A673 (cell line): ENCODE data around the gene DOK3. TPM values are rescaled to one million over a fixed set of nuclear protein-coding genes. Genes with fewer than 3 reads are reported as not detected.

Experiments
- BruUV-seq: library from RNA; stranded (reverse); fragments of 400-500 nt; replicated peaks from 2 replicates; lab custom pipeline; 2021; lab: Mats Ljungman, UMichigan
- CTCF ChIA-PET: fragments of 300-600 bp; sonication (Branson Sonifier 250); formaldehyde crosslinking; loops from one replicate; lab custom pipeline; 2022; ENCODE audit warnings: antibody characterized with exemption; lab: Charles Lee
- POLR2A ChIA-PET: fragments of 300-600 bp; sonication (Branson Sonifier 250); formaldehyde crosslinking; loops from one replicate; lab custom pipeline; 2022; ENCODE audit warnings: antibody characterized with exemption; ENCODE audit not compliant: low non-redundant PET; lab: Charles Lee
- DNase-seq: peaks from one replicate; pipeline ENCODE4 v3.0.0-alpha.2; 2015; ENCODE audit warnings: low spot score
- H3K27ac ChIP-seq: fragments of 200-600 bp; sonication (generic); 2 replicates; pipeline ENCODE4 v1.5.1; 2016; ENCODE audit warnings: mixed run types, low read depth, mild to moderate bottlenecking, mixed read lengths, antibody characterized with exemption, low read length; ENCODE audit not compliant: poor library complexity, severe bottlenecking
- H3K27me3 ChIP-seq: fragments of 200-600 bp; sonication (generic); replicated peaks from 2 replicates; pipeline ENCODE4 v1.6.1; 2017; ENCODE audit warnings: mixed run types, low read depth, mild to moderate bottlenecking, mixed read lengths, antibody characterized with exemption, low read length; ENCODE audit not compliant: insufficient read depth, poor library complexity
- H3K36me3 ChIP-seq: fragments of 200-600 bp; sonication (generic); 2 replicates; pipeline ENCODE4 v1.6.1; 2016; ENCODE audit warnings: mixed run types, mild to moderate bottlenecking, mixed read lengths, antibody characterized with exemption, low read length; ENCODE audit not compliant: insufficient read depth, poor library complexity, severe bottlenecking
- H3K4me1 ChIP-seq: fragments of 200-600 bp; sonication (generic); 2 replicates; pipeline ENCODE4 v1.6.1; 2017; ENCODE audit warnings: mixed run types, mild to moderate bottlenecking, mixed read lengths, antibody characterized with exemption, low read length; ENCODE audit not compliant: insufficient read depth, poor library complexity, severe bottlenecking
- H3K4me3 ChIP-seq: fragments of 200-600 bp; sonication (generic); 2 replicates; pipeline ENCODE4 v1.5.1; 2016; ENCODE audit warnings: low read depth, mixed run types, mild to moderate bottlenecking, mixed read lengths, low read length; ENCODE audit not compliant: poor library complexity, severe bottlenecking
- H3K9me3 ChIP-seq: fragments of 200-600 bp; sonication (generic); 2 replicates; pipeline ENCODE4 v1.6.1; 2016; ENCODE audit warnings: mixed run types, low read depth, mild to moderate bottlenecking, mixed read lengths, antibody characterized with exemption, low read length; ENCODE audit not compliant: poor library complexity, severe bottlenecking
- EZH2 ChIP-seq: fragments of 200-600 bp; sonication (generic); IDR thresholded peaks from 2 replicates; pipeline ENCODE4 v1.6.1; 2017; ENCODE audit warnings: borderline replicate concordance, low read depth, mild to moderate bottlenecking, mixed read lengths, antibody characterized with exemption, low read length; ENCODE audit not compliant: poor library complexity, severe bottlenecking
- intact Hi-C: fragments of 100-400 bp; cut with micrococcal nuclease; formaldehyde crosslinking; loops from one replicate; pipeline ENCODE4 v1.10.0; 2022; ENCODE audit not compliant: unreplicated experiment
- total RNA-seq: library from RNA; stranded (reverse); gene quantifications from 2 replicates; pipeline ENCODE4 v1.2.3, GENCODE V29; 2021
- TF ChIP-seq, protein P1 (sequence below): fragments of 300-800, 200-600 bp; sonication (generic); conservative IDR thresholded peaks from 2 replicates; pipeline ENCODE4 v1.5.1; 2017; ENCODE audit warnings: low read depth, mild to moderate bottlenecking, antibody characterized with exemption, low read length, moderate library complexity, mixed read lengths

DOK3 gene
- total RNA-seq, 1 experiment from 2014 or later = 15.0 TPM

DNA sequence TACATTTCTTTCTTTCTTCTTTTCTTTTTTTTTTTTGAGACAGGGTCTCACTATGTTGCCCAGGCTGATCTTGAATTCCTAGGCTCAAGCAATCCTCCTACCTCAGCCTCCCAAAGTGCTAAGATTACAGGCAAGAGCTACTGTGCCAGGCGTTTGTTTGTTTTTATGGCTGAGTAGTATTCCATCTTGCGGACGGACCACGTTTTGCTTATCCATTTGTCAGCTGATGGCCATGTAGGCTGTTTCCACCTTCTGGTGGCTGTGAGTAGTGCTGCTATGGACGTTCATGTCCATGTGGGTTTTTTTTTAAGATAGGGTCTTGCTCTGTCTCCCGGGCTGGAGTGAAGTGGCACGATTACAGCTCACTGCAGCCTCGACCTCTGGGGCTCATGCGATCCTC is 2.5 kb downstream of the DOK3 start:
- POLR2A ChIA-PET = interaction anchor here (0.7 kb wide), 1 partner anchor 464 kb away, joined by 16 read pairs; no protein-coding TSS in a partner anchor
- H3K27ac ChIP-seq = no peak overlapping the region
- CTCF ChIA-PET = no interaction called here
- H3K27me3 ChIP-seq = no peaks in the 10 kb centered on the region
- H3K9me3 ChIP-seq = no peaks in the 10 kb centered on the region
- no TSS peak for BruUV-seq
- H3K36me3 ChIP-seq = peaks cover 17% of the 10 kb centered on the region
- intact Hi-C loops = no loop called here
- TF ChIP-seq, protein P1, sequence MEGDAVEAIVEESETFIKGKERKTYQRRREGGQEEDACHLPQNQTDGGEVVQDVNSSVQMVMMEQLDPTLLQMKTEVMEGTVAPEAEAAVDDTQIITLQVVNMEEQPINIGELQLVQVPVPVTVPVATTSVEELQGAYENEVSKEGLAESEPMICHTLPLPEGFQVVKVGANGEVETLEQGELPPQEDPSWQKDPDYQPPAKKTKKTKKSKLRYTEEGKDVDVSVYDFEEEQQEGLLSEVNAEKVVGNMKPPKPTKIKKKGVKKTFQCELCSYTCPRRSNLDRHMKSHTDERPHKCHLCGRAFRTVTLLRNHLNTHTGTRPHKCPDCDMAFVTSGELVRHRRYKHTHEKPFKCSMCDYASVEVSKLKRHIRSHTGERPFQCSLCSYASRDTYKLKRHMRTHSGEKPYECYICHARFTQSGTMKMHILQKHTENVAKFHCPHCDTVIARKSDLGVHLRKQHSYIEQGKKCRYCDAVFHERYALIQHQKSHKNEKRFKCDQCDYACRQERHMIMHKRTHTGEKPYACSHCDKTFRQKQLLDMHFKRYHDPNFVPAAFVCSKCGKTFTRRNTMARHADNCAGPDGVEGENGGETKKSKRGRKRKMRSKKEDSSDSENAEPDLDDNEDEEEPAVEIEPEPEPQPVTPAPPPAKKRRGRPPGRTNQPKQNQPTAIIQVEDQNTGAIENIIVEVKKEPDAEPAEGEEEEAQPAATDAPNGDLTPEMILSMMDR = peak; percentile 22; the same call in 1 of the 2 replicates
- TF ChIP-seq EZH2 = no peak
- no peaks in the 10 kb centered on the region for H3K4me1 ChIP-seq
- DNase-seq = no peak
- H3K4me3 ChIP-seq = no peak overlapping the region

DNA sequence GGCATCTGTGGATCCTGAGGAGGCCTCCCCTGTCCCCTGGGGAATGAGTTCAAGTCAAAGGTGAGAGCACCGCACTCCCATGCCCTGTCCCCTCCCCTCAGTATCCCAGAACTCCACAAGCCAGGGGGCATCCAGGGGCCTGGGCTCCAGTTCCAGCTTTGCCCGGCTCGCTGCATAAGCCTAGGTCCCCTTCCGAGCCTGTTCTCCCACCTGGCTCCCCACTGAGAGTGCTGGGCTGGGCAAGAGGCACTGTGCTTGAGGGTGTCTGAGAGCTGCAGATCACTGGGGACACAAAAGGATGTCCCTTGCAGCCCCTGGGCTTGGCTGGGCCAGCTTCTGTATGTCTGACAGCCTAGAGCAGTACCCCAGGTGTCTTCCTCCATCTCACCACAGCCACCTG is 4.6 kb downstream of the DOK3 start:
- no TSS peak for BruUV-seq
- no peaks in the 10 kb centered on the region for H3K4me1 ChIP-seq
- ChIA-PET CTCF (no interaction called here), POLR2A (no interaction called here)
- no peak overlapping the region for H3K27ac ChIP-seq
- intact Hi-C loops = no loop called here
- TF ChIP-seq EZH2 = no peak
- TF ChIP-seq, protein P1 = no peak
- no peaks in the 10 kb centered on the region for H3K36me3 ChIP-seq
- no peaks in the 10 kb centered on the region for H3K27me3 ChIP-seq
- H3K9me3 ChIP-seq = no peaks in the 10 kb centered on the region
- no peak for DNase-seq
- no peak overlapping the region for H3K4me3 ChIP-seq

GRCh38 chr5:177504086-177505056 is 5.3 kb downstream of the DOK3 start:
- H3K36me3 ChIP-seq = no peaks in the 10 kb centered on the region
- POLR2A ChIA-PET = no interaction called here
- no peak for TF ChIP-seq EZH2
- TF ChIP-seq, protein P1 = no peak
- H3K4me3 ChIP-seq = no peak overlapping the region
- no peak for DNase-seq
- H3K27ac ChIP-seq = no peak overlapping the region
- H3K9me3 ChIP-seq = no peaks in the 10 kb centered on the region
- BruUV-seq = no TSS peak
- CTCF ChIA-PET = no interaction called here
- no peaks in the 10 kb centered on the region for H3K4me1 ChIP-seq
- intact Hi-C loops = no loop called here
- H3K27me3 ChIP-seq = no peaks in the 10 kb centered on the region
